Fibroblast of lung (primary cell): ENCODE data around the gene C6orf47.

Source experiments
- EZH2 ChIP-seq: IDR thresholded peaks from 2 replicates; pipeline ENCODE4 v1.5.1; 2012; ENCODE audit warnings: low read length, control low read depth, mild to moderate bottlenecking; ENCODE audit errors: missing control alignments
- TF ChIP-seq, protein P1 (sequence below), 2 donors: IDR thresholded peaks in 1 of 2; conservative IDR thresholded peaks in 1 of 2; 1 replicate in 1 of 2; 2 replicates in 1 of 2; pipeline ENCODE4 v1.5.1; 2011 to 2012; ENCODE audit warnings: low read length in 2 of 2, control low read depth in 1 of 2, inconsistent platforms in 1 of 2, low read depth in 1 of 2, mild to moderate bottlenecking in 1 of 2

DNA sequence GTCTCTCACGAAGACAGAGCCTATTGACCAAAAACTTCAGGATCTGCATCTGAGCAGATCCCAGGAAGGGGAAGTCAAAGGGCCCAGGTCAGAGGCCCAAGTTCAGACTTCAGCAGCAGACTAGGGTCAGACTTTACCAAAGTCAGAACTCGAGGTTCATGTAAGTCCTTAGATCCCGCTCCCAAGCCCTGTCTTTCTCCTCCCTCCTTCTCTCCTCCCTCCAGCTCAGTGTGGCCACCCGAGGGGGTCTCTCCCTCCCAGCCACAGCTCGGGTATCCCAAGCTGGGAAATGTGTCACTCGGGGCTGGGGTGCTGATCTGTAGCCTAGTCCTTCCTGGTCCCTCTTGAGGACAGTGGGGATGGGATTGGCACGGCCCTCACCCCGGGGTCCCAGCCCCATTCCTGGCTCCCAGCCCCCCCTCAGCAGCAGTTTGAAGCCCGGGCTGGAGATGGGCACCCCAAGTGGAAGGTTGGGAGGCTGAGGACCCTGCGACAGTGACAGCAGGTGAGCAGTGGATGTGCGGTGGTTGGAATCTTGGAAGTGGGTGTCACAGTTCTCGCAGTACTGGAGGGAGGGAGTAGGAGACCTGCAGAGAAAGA is 1.6 kb upstream of the C6orf47 start:
- TF ChIP-seq, protein P1, sequence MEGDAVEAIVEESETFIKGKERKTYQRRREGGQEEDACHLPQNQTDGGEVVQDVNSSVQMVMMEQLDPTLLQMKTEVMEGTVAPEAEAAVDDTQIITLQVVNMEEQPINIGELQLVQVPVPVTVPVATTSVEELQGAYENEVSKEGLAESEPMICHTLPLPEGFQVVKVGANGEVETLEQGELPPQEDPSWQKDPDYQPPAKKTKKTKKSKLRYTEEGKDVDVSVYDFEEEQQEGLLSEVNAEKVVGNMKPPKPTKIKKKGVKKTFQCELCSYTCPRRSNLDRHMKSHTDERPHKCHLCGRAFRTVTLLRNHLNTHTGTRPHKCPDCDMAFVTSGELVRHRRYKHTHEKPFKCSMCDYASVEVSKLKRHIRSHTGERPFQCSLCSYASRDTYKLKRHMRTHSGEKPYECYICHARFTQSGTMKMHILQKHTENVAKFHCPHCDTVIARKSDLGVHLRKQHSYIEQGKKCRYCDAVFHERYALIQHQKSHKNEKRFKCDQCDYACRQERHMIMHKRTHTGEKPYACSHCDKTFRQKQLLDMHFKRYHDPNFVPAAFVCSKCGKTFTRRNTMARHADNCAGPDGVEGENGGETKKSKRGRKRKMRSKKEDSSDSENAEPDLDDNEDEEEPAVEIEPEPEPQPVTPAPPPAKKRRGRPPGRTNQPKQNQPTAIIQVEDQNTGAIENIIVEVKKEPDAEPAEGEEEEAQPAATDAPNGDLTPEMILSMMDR (conservative IDR thresholded peaks at IDR 0.05 in 1 of 2, IDR thresholded peaks at IDR 0.05 in 1 of 2; ENCODE audit: low read depth in 1 of 2, low read length in 2 of 2) = no peak
- no peak for TF ChIP-seq EZH2
